Esophagus muscularis mucosa (tissue), 4 donors: ENCODE data around the gene USP49. TPM values are rescaled to one million over a fixed set of nuclear protein-coding genes. Genes with fewer than 3 reads are reported as not detected.

Source experiments
- DNase-seq: peaks from one replicate; pipeline ENCODE4 v3.0.0-alpha.2; 2017; ENCODE audit errors: extremely low spot score
- H3K27ac ChIP-seq, 4 donors: fragments of 200-600 bp; sonication (generic); replicated peaks in 1 of 4; 1 replicate in 3 of 4; 2 replicates in 1 of 4; pipeline ENCODE4 v1.5.1; 2016 to 2019; ENCODE audit warnings: mild to moderate bottlenecking in 1 of 4
- H3K27me3 ChIP-seq, 4 donors: fragments of 200-600 bp; sonication (generic); one replicate each; pipeline versions ENCODE4 v1.5.1 to v1.6.0; 2016 to 2019
- H3K36me3 ChIP-seq, 4 donors: fragments of 200-600 bp; sonication (generic); one replicate each; pipeline ENCODE4 v1.5.1; 2016 to 2019
- H3K4me1 ChIP-seq, 4 donors: fragments of 200-600 bp; sonication (generic); one replicate each; pipeline ENCODE4 v1.5.1; 2016 to 2019
- H3K4me3 ChIP-seq, 4 donors: fragments of 200-600 bp; sonication (generic); 1 replicate in 2 of 4; 2 replicates in 2 of 4; pipeline ENCODE4 v1.5.1; 2016 to 2019; ENCODE audit warnings: mild to moderate bottlenecking in 4 of 4, moderate library complexity in 1 of 4
- H3K9me3 ChIP-seq, 4 donors: fragments of 200-600 bp; sonication (generic); 1 replicate in 3 of 4; 2 replicates in 1 of 4; pipeline ENCODE4 v1.5.1; 2016 to 2019
- CTCF ChIP-seq, 3 experiments: fragments of 200-600 bp in 2 of 3; fragments of 450-650 bp in 1 of 3; sonication (generic) in 2 of 3; IDR thresholded peaks; one replicate each; pipeline ENCODE4 v1.5.1; 2017 to 2019; ENCODE audit warnings: antibody characterized with exemption in 3 of 3, mild to moderate bottlenecking in 2 of 3, moderate library complexity in 1 of 3
- EP300 ChIP-seq: sonication (generic); formaldehyde crosslinking; IDR thresholded peaks from one replicate; pipeline ENCODE4 v1.6.1; 2017; ENCODE audit warnings: antibody characterized with exemption
- POLR2A ChIP-seq: fragments of 450-650 bp; IDR thresholded peaks from one replicate; pipeline ENCODE4 v1.6.1; 2017; ENCODE audit warnings: antibody characterized with exemption, moderate library complexity, mild to moderate bottlenecking, low read depth
- POLR2AphosphoS5 ChIP-seq, 2 donors: sonication (generic); formaldehyde crosslinking; IDR thresholded peaks; one replicate each; pipeline ENCODE4 v1.6.1; 2017; ENCODE audit warnings: antibody characterized with exemption in 2 of 2
- WGBS: methylation state at CpG from one replicate; pipeline ENCODE4 v1.1.5; 2018; 5-methylcytosine and 5-hydroxymethylcytosine counted together
- intact Hi-C: fragments of 100-400 bp; cut with DNase I; formaldehyde crosslinking; loops from one replicate; pipeline ENCODE4 v1.15.1; 2023
- total RNA-seq, 4 donors: library from RNA; depleted of rRNA; stranded (reverse); fragments of >200 nt; gene quantifications; one replicate each; pipeline versions ENCODE4 v1.1.0 to v1.2.1, GENCODE V29; 2016

The USP49 gene
- total RNA-seq, 4 donors from 2014 or later: 1.3 to 2.5 (median 2.3) TPM

- Histone ChIP-seq H3K4me1 (no peaks in the 10 kb centered on the region), H3K4me3 (no peak overlapping the region), H3K9me3 (no peaks in the 10 kb centered on the region), H3K36me3 (peaks cover 0 to 8% (median 2%) of the 10 kb centered on the region in 4 donors), H3K27me3 (no peaks in the 10 kb centered on the region), H3K27ac (no peak overlapping the region)
- TF ChIP-seq POLR2A (no peak), POLR2AphosphoS5 (IDR thresholded peaks at IDR 0.05) (no peak), EP300 (no peak), CTCF (IDR thresholded peaks at IDR 0.05) (no peak)
- intact Hi-C loops: no loop called here
- 85% methylated on average over 1 of the region's 1 CpG for WGBS
- no peak for DNase-seq
These were observed 20.4 kb downstream of the USP49 start for GRCh38 chr6:41874741-41875140.

- peaks cover 0 to 11% (median 0%) of the 10 kb centered on the region in 4 donors for H3K36me3 ChIP-seq
- WGBS: 94% methylated on average over 13 of the region's 13 CpGs
- H3K4me1 ChIP-seq: no peaks in the 10 kb centered on the region
- intact Hi-C loops: no loop called here
- no peak for DNase-seq
- no peaks in the 10 kb centered on the region for H3K9me3 ChIP-seq
- no peak for TF ChIP-seq POLR2A
- TF ChIP-seq CTCF (IDR thresholded peaks at IDR 0.05): no peak
- no peak for TF ChIP-seq EP300
- TF ChIP-seq POLR2AphosphoS5 (IDR thresholded peaks at IDR 0.05): no peak
- no peaks in the 10 kb centered on the region for H3K27me3 ChIP-seq
- no peak overlapping the region for H3K27ac ChIP-seq
- H3K4me3 ChIP-seq: no peak overlapping the region
These were observed 23.0 kb downstream of the USP49 start for GRCh38 chr6:41872147-41872546.

- intact Hi-C loops: no loop called here
These were observed 23.5 kb downstream of the USP49 start for GRCh38 chr6:41871691-41872090.

GRCh38 chr6:41859356-41859755 lies 35.8 kb downstream of the USP49 start:
- 91% methylated on average over 6 of the region's 6 CpGs for WGBS
- Histone ChIP-seq H3K27me3 (no peaks in the 10 kb centered on the region), H3K27ac (no peak overlapping the region), H3K9me3 (no peaks in the 10 kb centered on the region), H3K36me3 (peaks cover 0 to 5% (median 0%) of the 10 kb centered on the region in 4 donors), H3K4me1 (no peaks in the 10 kb centered on the region), H3K4me3 (no peak overlapping the region)
- TF ChIP-seq CTCF (IDR thresholded peaks at IDR 0.05) (no peak), EP300 (no peak), POLR2A (no peak), POLR2AphosphoS5 (IDR thresholded peaks at IDR 0.05) (no peak)
- intact Hi-C loops: no loop called here
- no peak for DNase-seq

More at GRCh38 chr6:41871691-41872090, 23.5 kb downstream of the USP49 start:
- no peak overlapping the region for H3K4me3 ChIP-seq
- no peak overlapping the region for H3K27ac ChIP-seq
- H3K36me3 ChIP-seq: peaks cover 0 to 11% (median 0%) of the 10 kb centered on the region in 4 donors
- DNase-seq: no peak
- no peaks in the 10 kb centered on the region for H3K9me3 ChIP-seq
- 99% methylated on average over 2 of the region's 2 CpGs for WGBS
- no peaks in the 10 kb centered on the region for H3K4me1 ChIP-seq
- no peaks in the 10 kb centered on the region for H3K27me3 ChIP-seq
- TF ChIP-seq POLR2AphosphoS5 (IDR thresholded peaks at IDR 0.05): no peak
- no peak for TF ChIP-seq EP300

DNA sequence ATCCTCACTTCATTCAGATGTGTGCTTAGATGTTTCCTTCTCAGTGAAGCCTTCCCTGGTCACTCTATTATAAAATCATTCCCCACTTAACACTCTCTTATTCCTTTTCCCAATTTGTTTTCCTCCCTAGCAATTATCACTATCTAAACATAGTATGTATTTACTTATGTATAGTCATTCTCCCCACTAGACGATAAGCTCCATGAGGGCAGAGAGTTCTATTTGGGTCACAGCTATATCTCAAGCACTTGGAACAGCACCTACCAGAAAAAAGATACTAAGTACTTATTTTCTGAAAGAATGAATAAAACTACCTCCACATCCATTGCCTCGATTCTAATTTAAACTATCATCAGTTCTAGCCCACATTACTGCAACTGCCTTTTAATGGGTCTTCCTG lies 36.5 kb downstream of the USP49 start:
- intact Hi-C loops: no loop called here
- TF ChIP-seq CTCF (IDR thresholded peaks at IDR 0.05): no peak
- TF ChIP-seq POLR2AphosphoS5 (IDR thresholded peaks at IDR 0.05): no peak
- 100% methylated on average over 2 of the region's 2 CpGs for WGBS

More for the DNA sequence above, 36.5 kb downstream of the USP49 start:
- DNase-seq: no peak
- Histone ChIP-seq H3K9me3 (no peaks in the 10 kb centered on the region), H3K27me3 (no peaks in the 10 kb centered on the region), H3K27ac (no peak overlapping the region), H3K36me3 (peaks cover 0 to 5% (median 0%) of the 10 kb centered on the region in 4 donors), H3K4me3 (no peak overlapping the region), H3K4me1 (no peaks in the 10 kb centered on the region)
